ENCODE results near the gene PRM2.

PRM2 gene

GRCh38 chr16:11289202-11289601 is 12.9 kb upstream of the PRM2 start:
- no peak for DNase-seq

DNA sequence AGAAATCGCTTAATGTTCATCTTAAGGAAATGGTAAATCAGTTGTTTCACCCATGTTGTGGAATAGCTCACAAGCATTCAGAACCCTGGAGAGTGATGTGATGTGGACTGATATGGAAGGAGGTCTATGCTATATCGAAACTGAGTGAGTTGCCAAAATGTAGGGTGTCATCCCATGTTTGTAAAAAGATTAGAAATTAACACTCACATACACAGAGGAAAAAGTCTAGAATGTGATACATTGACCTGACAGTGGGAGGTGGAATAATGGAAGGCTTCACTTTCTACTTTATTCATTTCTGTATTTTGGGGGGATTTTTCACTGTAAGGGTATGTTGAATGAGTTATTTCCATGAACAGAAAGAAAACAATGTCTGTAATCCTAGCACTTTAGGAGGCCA is 9.6 kb upstream of the PRM2 start:
- DNase-seq, result no peak

GRCh38 chr16:11283820-11284248 is 7.6 kb upstream of the PRM2 start:
- DNase-seq, result no peak

DNA sequence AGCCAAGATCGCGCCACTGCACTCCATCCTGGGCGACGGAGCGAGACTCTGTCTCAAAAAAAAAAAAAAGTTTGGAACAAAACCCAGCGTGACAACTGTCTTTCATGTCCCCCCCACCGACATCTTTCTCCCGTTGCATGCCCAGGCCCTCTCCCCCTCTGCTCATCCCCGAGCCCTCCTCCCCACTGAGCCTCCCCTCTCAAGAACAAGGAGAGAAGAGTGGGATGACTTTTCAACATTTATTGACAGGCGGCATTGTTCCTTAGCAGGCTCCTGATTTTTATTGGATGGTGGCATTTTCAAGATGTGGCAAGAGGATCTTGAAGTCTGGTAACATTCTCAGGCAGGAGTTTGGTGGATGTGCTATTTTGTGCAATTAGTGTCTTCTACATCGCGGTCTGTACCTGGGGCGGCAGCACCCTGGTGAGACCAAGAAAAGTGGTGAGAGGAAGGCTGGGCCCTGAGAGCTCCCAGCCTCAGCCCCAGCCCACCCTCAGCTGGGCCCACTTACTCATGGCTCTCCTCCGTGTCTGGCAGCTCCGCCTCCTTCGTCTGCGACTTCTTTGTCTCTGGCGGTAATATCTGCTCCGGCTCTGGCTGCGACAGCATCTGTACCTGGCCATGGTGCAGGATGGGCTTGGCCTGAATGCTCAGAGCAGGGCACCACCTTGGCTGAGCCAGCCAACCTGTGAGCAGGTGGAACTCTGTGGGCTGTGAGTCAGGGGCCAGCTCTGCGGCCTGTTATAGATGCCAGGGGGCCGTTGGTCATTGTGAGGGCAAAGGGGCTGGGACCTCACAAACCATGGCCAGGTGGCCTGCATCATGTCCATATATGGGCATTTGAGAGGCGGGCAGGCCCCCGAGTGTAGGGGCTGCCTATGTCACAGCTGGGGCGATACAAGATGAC is 4.6 kb upstream of the PRM2 start, which contains the start of gene PRM1:
PRM1 (minus strand) TSS at position 715 of the 907 bp plus-strand sequence; CDS start at position 623, 92 bp downstream.
- no peak for DNase-seq

DNA sequence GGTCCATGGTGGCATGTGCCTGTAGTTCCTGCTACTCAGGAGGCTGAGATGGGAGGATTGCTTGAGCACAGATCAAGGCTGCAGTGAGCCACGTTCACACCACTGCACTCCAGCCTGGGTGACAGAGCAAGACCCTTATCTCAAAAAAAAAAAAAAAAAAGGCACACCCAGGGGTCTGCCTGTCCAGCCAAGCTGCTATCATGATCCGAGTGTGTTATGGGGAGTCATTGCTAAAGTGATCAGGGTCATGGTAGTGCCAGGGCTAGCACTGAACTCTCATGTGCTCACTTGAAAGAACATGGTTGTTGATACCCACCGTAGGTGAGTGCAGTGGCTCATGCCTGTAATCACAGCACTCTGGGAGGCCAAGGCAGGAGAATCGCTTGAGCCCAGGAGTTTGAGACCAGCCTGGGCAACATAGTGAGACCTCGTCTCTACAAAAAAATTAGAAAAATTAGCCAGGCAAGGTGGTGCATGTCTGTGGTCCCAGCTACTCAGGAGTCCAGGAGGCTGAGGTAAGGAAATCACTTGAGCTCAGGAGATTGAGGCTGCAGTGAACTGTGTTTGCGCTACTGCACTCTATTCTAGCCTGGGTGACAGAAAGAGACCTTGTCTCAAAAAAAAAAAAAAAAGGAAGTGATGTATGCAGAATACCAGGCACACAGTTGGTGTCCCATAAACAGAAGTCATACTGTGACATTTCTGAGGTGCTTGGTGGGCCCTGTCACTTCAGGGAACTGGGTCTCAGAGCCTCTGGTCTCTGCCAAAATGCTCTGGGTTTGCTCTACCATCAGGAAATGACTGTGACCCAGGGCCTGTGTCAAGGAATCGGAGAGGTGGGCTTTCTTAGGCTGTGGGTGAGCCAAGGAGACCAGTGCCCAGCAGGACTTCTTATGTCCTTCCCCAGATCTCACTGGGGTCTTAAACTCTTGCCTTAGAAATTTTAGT is 2.7 kb upstream of the PRM2 start:
- no peak for DNase-seq

GRCh38 chr16:11277607-11278337 is 1.5 kb upstream of the PRM2 start:
- no peak for DNase-seq

DNA sequence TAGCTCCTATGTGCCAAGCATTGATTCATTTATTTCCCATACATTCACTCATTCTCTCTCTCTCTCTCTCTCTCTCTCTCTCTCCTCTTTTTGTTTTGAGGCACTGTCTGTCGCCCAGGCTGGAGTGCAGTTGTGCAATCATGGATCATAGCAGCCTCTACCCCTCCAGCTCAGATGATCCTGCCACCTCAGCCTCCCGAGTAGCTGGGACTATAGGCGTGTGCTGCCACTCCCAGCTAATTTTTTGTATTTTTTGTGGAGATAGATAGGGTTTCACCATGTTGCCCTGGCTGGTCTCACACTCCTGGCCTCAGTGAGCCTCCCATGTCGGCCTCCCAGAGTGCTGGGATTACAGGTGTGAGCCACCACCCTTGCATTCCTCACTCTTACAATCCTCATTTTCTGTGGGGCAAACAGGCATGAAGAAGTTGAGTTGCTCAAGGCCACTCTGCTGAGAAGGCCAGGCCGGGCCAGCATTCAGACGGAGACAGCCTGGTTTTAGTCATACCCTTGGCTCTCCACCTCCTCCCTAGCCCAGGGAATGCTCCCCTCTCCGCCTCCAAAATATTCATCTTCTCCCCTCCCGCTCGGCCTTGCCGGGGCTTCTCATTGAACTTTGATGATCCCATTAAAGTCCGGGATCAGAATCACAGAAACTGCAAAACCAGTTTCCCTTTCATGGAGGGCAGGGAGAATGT is 765 bp upstream of the PRM2 start:
- no peak for DNase-seq

DNA sequence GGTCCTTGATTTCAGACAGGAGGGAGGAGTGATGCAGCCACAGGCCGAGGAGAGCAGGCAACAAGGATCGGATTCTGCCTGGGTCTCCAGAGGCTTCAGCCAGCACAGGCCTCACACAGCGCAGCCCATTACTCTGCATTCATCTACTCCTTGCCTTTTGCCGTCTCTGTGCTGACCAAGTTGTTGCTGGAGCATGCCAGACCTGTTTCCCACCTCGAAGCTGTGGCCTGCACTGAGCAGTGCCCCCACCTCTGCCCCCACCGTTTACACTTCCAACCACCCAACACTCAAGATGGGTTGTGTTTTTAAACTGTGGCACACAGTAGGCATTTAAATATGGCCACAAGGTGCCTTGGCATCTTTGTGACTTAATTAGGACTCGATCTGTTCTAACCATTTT is 1.3 kb downstream of the PRM2 start:
- no peak for DNase-seq

- no peak for DNase-seq
Observed at GRCh38 chr16:11273721-11274324, 2.5 kb downstream of the PRM2 start.

GRCh38 chr16:11272921-11273720 is 3.2 kb downstream of the PRM2 start, which contains the start of gene PRM3:
Gene PRM3, minus strand, starts transcription at chr16:11273629. Its CDS starts 34 bp downstream, at chr16:11273595.
- no peak for DNase-seq

GRCh38 chr16:11272484-11272883 is 3.8 kb downstream of the PRM2 start:
- no peak for DNase-seq

DNA sequence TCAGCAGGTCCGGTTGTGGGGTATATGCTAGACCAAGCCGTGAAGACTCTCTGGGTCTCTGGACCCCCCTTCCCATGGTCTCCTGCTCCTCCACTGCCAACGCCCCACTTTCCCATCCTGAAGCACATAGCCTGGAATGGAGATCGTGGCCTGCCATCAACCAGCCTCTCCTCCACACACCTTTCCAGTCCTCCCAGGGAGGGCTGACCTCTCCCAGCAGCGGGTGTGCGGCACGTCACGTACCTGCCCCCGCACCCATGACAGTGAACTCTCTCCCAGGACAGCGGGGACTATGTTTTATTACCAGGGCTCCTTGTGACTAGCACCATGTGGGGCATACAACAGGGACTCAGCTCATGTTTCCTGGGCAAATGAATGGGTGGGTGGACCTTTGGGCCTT is 4.7 kb downstream of the PRM2 start:
- DNase-seq, result no peak

DNA sequence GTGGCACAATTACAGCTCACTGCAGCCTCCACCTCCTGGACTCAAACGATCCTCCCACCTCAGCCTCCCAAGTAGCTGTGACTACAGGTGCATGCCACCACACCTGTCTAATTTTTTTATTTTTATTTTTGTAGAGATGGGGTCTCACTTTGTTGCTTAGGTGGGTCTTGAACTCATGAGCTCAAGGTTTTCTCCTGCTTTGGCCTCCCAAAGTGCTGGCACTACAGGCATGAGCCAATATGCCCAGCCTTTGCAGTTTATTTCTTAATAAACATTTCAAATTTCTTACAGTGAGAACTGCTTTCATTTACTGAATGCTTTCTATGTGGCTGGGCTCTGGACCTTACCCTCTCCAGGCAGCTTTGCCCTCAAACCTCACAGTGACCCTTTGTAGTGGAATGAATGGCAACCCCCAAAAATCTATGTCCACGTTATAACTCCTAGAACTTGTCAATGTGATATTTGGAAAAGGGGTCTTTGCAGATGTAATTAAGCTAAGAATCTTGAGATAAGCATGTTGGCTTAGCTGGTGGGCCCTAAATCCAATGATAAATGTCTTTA is 5.6 kb downstream of the PRM2 start:
- no peak for DNase-seq

GRCh38 chr16:11268921-11269375 is 7.3 kb downstream of the PRM2 start, which contains the start of gene TNP2:
Gene TNP2, minus strand, starts transcription at chr16:11269325. Its CDS starts 63 bp downstream, at chr16:11269262.
- DNase-seq, result no peak

GRCh38 chr16:11265124-11265523 is 11.2 kb downstream of the PRM2 start:
- no peak for DNase-seq

- no peak for DNase-seq
Observed at GRCh38 chr16:11264155-11264832, 12.0 kb downstream of the PRM2 start.

GRCh38 chr16:11263737-11264136 is 12.5 kb downstream of the PRM2 start:
- no peak for DNase-seq

GRCh38 chr16:11262915-11263314 is 13.4 kb downstream of the PRM2 start:
- no peak for DNase-seq

- no peak for DNase-seq
Observed at GRCh38 chr16:11260596-11260966, 15.7 kb downstream of the PRM2 start.

Data from T1000 (cell line).